CD4-positive, alpha-beta T cell treated with Interleukin-17A for 4 hours (primary cell): ENCODE results near the gene KDM5A.

Experiments used
- DNase-seq: peaks from one replicate; pipeline ENCODE4 v3.0.0-alpha.2; 2020; ENCODE audit warnings: mixed read lengths

KDM5A gene

GRCh38 chr12:271161-271560 is 118.0 kb downstream of the KDM5A start:
- no peak for DNase-seq

- no peak for DNase-seq
These were observed 119.9 kb downstream of the KDM5A start for GRCh38 chr12:269191-269590.

- DNase-seq, result no peak
These were observed 120.7 kb downstream of the KDM5A start for GRCh38 chr12:268483-268840.

- DNase-seq, result no peak
These were observed 121.3 kb downstream of the KDM5A start for GRCh38 chr12:267581-268482.

GRCh38 chr12:265096-265495 is 124.0 kb downstream of the KDM5A start:
- DNase-seq, result no peak

- no peak for DNase-seq
These were observed 124.9 kb downstream of the KDM5A start for GRCh38 chr12:264269-264668.

DNA sequence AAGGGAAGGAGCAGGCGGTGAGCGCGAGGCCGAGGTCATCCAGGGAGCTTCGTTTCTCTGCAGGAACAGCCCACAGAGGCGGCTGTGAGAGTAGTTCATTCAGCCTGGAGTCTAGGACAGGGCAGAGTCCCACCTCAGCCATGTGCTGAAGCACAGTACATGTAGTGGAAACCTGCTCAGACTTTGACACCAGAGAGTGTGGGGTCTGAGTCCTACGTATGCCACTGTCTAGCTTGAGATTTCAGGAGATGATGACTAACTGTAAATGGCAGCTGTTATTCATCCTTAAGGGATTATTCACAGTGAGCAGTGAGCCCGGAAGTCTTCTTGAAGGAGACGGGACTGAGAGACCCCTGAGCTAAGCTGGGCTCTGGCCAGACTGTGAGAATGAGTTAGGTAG is 125.5 kb downstream of the KDM5A start:
- DNase-seq, result no peak

- no peak for DNase-seq
These were observed 126.3 kb downstream of the KDM5A start, which contains the start of gene SLC6A13 for GRCh38 chr12:262817-263216. Gene SLC6A13, minus strand, starts transcription at chr12:262836. Its CDS starts 2,784 bp downstream, at chr12:260052.

GRCh38 chr12:262113-262512 is 127.0 kb downstream of the KDM5A start:
- no peak for DNase-seq

DNA sequence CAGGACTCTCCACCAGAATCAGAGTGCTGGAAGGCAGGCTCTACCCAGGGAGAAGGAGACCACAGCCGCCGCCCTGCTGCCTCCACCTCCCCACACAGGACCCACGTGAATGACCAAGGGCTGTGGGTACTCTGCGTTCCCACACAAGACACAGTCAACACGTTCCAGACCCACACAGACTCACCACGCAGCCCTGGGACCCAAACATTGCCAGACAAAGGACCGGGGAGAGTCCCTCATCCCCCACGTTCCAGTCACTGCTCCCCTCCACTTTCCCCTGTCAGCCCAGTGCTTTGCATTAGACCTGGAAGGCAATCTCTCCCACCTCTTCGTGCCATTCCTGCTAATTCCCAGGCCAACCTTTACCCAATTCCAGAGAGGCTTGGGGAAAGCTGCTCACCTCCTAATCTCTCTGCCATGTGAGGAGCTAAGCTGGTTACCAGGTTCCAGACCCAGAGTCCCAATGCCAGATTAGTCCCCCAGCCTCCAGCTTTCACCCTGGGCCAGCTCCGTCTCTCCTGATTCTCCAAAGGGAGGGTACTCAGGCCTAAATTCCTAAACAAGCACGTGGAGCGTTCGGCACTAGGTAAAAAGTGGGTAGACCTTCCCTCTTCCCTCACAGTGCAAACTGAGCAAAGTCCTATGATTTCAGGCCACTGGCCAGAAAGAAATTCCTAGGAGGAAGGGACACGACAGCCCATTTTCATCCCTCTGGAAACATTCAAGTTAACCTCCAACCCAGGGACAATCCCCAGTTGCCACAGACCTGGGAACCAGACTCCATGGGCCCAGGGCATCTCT is 131.4 kb downstream of the KDM5A start:
- no peak for DNase-seq

- no peak for DNase-seq
These were observed 132.2 kb downstream of the KDM5A start for GRCh38 chr12:256958-257357.

- DNase-seq, result no peak
These were observed 132.9 kb downstream of the KDM5A start for GRCh38 chr12:256225-256624.

GRCh38 chr12:254912-255311 is 134.2 kb downstream of the KDM5A start:
- DNase-seq, result no peak

GRCh38 chr12:254039-254438 is 135.1 kb downstream of the KDM5A start:
- no peak for DNase-seq

GRCh38 chr12:253116-253831 is 135.8 kb downstream of the KDM5A start:
- no peak for DNase-seq

- DNase-seq, result no peak
These were observed 136.5 kb downstream of the KDM5A start for GRCh38 chr12:252636-253035.

DNA sequence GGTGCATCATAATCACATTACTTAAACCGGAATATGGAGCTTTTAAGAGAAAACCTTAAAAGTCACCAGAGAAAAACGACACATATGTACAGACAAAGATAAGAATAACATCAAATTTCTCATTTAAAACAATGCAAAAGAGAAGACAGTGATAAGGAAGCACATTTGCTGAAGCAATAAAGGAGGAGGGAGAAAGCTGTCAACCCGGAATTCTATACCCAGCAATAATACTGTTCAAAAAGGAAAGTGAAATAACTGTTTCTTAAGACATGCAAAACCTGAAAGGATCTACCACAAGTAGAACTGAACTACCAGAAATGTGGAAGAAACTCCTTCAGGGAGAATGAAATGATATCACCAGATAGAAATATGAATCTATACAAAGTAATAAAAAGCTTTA is 141.8 kb downstream of the KDM5A start:
- DNase-seq, result no peak

GRCh38 chr12:243381-243780 is 145.7 kb downstream of the KDM5A start:
- no peak for DNase-seq

- no peak for DNase-seq
These were observed 146.6 kb downstream of the KDM5A start for GRCh38 chr12:242496-242895.

GRCh38 chr12:241266-241665 is 147.9 kb downstream of the KDM5A start:
- no peak for DNase-seq

DNA sequence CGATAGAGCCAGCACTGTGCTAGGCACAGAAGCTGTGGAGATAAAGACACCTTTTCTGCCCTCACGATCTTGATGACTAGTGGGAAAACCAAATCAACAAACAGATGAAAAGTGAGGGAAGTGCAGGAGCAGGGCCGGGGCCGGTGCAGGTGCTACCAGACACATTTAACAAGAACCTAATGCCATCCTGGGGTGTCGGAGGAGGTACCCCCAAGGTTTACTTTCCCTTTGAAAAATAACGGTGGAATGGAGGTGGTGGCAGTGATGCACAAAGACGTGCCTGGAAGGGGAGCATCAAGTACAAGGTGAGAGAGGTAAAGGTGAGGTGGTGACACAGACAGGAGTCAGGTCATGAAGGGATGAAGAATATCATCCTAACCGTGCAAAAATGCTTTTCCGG is 148.6 kb downstream of the KDM5A start:
- no peak for DNase-seq

GRCh38 chr12:238736-239398 is 150.3 kb downstream of the KDM5A start:
- no peak for DNase-seq

GRCh38 chr12:238116-238515 is 151.0 kb downstream of the KDM5A start:
- DNase-seq, result no peak
